DND-41 (cell line): Measurements from ENCODE around the gene GSN.

Source experiments
- EZH2 ChIP-seq: IDR thresholded peaks from 3 replicates; pipeline ENCODE4 v1.6.1; 2012; ENCODE audit warnings: borderline replicate concordance, low read depth, mild to moderate bottlenecking, moderate library complexity, low read length, inconsistent platforms; ENCODE audit not compliant: severe bottlenecking
- TF ChIP-seq, protein P1 (sequence below): IDR thresholded peaks from 2 replicates; pipeline ENCODE4 v1.5.1; 2012; ENCODE audit warnings: borderline replicate concordance, low read length, moderate library complexity, mild to moderate bottlenecking; ENCODE audit not compliant: poor library complexity, severe bottlenecking; ENCODE audit errors: extremely low read depth

DNA sequence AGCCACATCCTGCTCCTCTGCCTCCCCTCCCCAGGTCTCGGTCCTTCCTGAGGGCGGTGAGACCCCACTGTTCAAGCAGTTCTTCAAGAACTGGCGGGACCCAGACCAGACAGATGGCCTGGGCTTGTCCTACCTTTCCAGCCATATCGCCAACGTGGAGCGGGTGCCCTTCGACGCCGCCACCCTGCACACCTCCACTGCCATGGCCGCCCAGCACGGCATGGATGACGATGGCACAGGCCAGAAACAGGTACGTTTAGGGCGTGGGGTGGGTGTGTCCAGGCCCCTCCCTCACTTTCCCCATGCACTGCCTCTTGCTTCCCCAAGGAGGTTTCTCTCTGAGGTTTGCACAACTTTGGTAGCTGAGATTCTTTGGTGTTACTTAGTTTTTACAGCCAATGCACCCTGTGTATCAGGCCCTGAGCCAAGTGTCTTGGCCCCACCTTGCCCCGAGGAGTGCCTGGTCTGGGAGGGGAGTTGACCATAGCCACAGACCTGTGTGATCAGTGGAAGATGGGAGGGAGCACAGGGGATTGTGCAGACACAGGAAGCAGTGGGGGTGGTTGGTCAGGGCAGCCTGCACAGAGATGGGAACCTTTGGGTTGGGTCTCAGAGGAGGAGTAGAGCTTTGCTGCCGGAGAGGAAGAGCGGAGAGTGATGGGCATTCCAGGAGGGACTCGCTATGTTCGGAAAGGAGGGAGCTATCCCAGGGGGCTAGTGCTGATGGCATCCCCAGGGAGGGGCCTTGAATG is 50.8 kb downstream of the GSN start:
- TF ChIP-seq, protein P1, sequence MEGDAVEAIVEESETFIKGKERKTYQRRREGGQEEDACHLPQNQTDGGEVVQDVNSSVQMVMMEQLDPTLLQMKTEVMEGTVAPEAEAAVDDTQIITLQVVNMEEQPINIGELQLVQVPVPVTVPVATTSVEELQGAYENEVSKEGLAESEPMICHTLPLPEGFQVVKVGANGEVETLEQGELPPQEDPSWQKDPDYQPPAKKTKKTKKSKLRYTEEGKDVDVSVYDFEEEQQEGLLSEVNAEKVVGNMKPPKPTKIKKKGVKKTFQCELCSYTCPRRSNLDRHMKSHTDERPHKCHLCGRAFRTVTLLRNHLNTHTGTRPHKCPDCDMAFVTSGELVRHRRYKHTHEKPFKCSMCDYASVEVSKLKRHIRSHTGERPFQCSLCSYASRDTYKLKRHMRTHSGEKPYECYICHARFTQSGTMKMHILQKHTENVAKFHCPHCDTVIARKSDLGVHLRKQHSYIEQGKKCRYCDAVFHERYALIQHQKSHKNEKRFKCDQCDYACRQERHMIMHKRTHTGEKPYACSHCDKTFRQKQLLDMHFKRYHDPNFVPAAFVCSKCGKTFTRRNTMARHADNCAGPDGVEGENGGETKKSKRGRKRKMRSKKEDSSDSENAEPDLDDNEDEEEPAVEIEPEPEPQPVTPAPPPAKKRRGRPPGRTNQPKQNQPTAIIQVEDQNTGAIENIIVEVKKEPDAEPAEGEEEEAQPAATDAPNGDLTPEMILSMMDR: no peak
- TF ChIP-seq EZH2: no peak
